ENCODE data around the gene L3MBTL2. TPM values are rescaled to one million over a fixed set of nuclear protein-coding genes. Genes with fewer than 3 reads are reported as not detected.

The L3MBTL2 gene
- total and polyA plus RNA-seq, 9 of the 15 experiments (the other 6 are each of a cell fraction or from before 2014, with no cell fraction given), result 10.3 to 23.1 (median 18.6) TPM

DNA sequence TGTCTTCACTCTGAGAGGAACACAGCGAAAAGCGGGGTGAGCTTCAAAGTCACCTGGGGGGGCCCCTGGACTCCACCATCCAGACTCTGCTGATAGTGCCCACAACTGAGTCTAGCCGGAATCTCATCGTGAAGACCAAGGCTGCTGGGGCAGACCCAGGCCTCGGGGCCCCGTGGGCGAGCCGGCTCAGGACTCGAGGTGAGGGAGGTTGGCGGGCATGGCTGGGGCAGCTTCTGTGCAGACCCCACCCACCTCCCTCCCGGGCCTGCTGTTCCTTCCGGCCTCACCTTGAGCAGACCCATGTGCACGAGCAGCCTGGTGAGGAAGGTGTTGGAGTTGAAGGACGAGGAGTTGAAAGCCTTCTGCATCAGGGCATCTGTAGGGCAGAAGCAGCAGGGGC, 44.3 kb downstream of the L3MBTL2 start (continued):
- no peak for TF ChIP-seq ZNF449 (CRISPR knock-in tag; IDR thresholded peaks at IDR 0.05)
- no peak for TF ChIP-seq ZNF124 (CRISPR knock-in tag; IDR thresholded peaks at IDR 0.05)
- TF ChIP-seq, protein P1, sequence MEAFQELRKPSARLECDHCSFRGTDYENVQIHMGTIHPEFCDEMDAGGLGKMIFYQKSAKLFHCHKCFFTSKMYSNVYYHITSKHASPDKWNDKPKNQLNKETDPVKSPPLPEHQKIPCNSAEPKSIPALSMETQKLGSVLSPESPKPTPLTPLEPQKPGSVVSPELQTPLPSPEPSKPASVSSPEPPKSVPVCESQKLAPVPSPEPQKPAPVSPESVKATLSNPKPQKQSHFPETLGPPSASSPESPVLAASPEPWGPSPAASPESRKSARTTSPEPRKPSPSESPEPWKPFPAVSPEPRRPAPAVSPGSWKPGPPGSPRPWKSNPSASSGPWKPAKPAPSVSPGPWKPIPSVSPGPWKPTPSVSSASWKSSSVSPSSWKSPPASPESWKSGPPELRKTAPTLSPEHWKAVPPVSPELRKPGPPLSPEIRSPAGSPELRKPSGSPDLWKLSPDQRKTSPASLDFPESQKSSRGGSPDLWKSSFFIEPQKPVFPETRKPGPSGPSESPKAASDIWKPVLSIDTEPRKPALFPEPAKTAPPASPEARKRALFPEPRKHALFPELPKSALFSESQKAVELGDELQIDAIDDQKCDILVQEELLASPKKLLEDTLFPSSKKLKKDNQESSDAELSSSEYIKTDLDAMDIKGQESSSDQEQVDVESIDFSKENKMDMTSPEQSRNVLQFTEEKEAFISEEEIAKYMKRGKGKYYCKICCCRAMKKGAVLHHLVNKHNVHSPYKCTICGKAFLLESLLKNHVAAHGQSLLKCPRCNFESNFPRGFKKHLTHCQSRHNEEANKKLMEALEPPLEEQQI (IDR thresholded peaks at IDR 0.05), result no peak
- TF ChIP-seq USF1 (CRISPR knock-in tag; IDR thresholded peaks at IDR 0.05), result no peak

DNA sequence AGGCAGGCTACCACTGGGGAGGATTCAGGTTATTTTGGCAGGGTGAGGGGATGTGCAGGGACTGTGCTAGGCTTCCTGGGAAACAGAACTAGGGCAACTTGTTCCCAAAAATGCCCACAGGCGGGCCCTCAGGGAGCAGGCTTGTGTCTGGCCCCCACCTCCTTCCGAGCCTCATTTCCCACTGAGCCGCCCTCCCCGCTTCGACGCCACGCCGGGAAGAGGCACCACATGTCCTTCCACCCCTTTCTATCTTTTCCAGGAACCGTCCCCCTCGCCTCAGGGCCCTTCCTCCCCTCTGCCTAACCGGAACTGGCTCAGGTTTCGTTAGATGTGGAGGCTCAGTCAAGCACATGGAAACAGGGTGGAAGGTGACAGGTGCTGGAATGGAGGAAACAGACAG, 45.0 kb downstream of the L3MBTL2 start:
- CTCF ChIA-PET (ENCODE audit: low intra/inter-chr PET ratio), result no interaction called here
- Histone ChIP-seq H3K9me3 (replicated peaks; ENCODE audit: control insufficient read depth, insufficient read depth, low read depth, low read length) (no peaks in the 10 kb centered on the region), H3K79me2 (ENCODE audit: control insufficient read depth, insufficient read depth, low read length) (no peaks in the 10 kb centered on the region), H3K9ac (ENCODE audit: insufficient read depth in 1 of 2, low read depth in 2 of 2, low read length in 2 of 2) (no peak overlapping the region), H3K9me1 (ENCODE audit: control insufficient read depth, insufficient read depth, low read length) (peaks cover 4% of the 10 kb centered on the region), H2AFZ (ENCODE audit: low read depth, low read length) (no peak overlapping the region), H3K4me2 (ENCODE audit: insufficient read depth, low read length) (no peak overlapping the region), H3K36me3 (ENCODE audit: control insufficient read depth, insufficient read depth, low read length) (peaks cover 82% of the 10 kb centered on the region; the same call in 2 of the 3 replicates), H3K4me3 (no peak overlapping the region), H4K20me1 (replicated peaks; ENCODE audit: control insufficient read depth, insufficient read depth, low read length) (no peaks in the 10 kb centered on the region), H3K27me3 (ENCODE audit: control insufficient read depth in 2 of 2, insufficient read depth in 2 of 2, low read length in 2 of 2) (no peaks in the 10 kb centered on the region), H3K27ac (ENCODE audit: extremely low read depth, low read depth, low read length) (no peak overlapping the region), H3K4me1 (replicated peaks in 1 of 2; ENCODE audit: control insufficient read depth in 2 of 2, insufficient read depth in 2 of 2, low read length in 2 of 2) (peaks cover 0 to 9% of the 10 kb centered on the region in 2 experiments; a peak in 2 of 5 replicates)
- ATAC-seq, result no peak
- FAIRE-seq, result no peak
- intact Hi-C loops (cut with micrococcal nuclease), result no loop called here
- 90% methylated on average over 8 of the region's 12 CpGs for WGBS (ENCODE audit: insufficient coverage, low coverage, missing lambda C conversion rate)
- POLR2A ChIA-PET, result no interaction called here
- no peak for DNase-seq (ENCODE audit: extremely low read depth in 1 of 4, low spot score in 3 of 4)
- TF ChIP-seq HMG20A (CRISPR knock-in tag; conservative IDR thresholded peaks at IDR 0.05), result no peak
- TF ChIP-seq ERF (CRISPR knock-in tag; IDR thresholded peaks at IDR 0.05), result no peak
- TF ChIP-seq KDM4B (IDR thresholded peaks at IDR 0.05; ENCODE audit: borderline replicate concordance in 2 of 2, low read depth in 1 of 2), result no peak
- TF ChIP-seq EP300 (IDR thresholded peaks at IDR 0.05; ENCODE audit: low read length), result no peak
- no peak for TF ChIP-seq BRD4 (IDR thresholded peaks at IDR 0.05)
- no peak for TF ChIP-seq ZNF655 (CRISPR knock-in tag; IDR thresholded peaks at IDR 0.05)
- TF ChIP-seq ZNF707 (CRISPR knock-in tag; conservative IDR thresholded peaks at IDR 0.05), result no peak
- TF ChIP-seq ETV6 (IDR thresholded peaks at IDR 0.05; ENCODE audit: borderline replicate concordance in 1 of 2, low read depth in 2 of 2, low read length in 1 of 2), result no peak
- no peak for TF ChIP-seq ETV6 (CRISPR knock-in tag; IDR thresholded peaks at IDR 0.05; ENCODE audit: borderline replicate concordance)
- no peak for TF ChIP-seq CCNT2 (IDR thresholded peaks at IDR 0.05; ENCODE audit: borderline replicate concordance, extremely low read depth, insufficient read length, low read depth, low read length)
- in situ Hi-C loops (cut with MboI), result no loop called here
- no TSS peak for BruUV-seq (replicated peaks)

All from K562 (cell line).